Bronchial epithelial cell (primary cell): ENCODE measurements around the gene PHLDA2. TPM values are rescaled to one million over a fixed set of nuclear protein-coding genes. Genes with fewer than 3 reads are reported as not detected.

Experiments used
- DNase-seq: peaks from one replicate; pipeline ENCODE4 v3.0.0-alpha.2; 2010; ENCODE audit warnings: low read depth
- FAIRE-seq: peaks from 2 replicates; lab custom pipeline; 2011; peaks lifted over from hg19 to GRCh38; lab: Jason Lieb, UNC
- H3K27me3 ChIP-seq: 2 replicates; pipeline ENCODE4 v1.5.1; 2011; ENCODE audit warnings: low read length; ENCODE audit not compliant: control insufficient read depth, insufficient read depth
- H3K36me3 ChIP-seq: 2 replicates; pipeline ENCODE4 v1.5.1; 2011; ENCODE audit warnings: low read length; ENCODE audit not compliant: control insufficient read depth, insufficient read depth
- H3K4me3 ChIP-seq: 2 replicates; pipeline ENCODE4 v1.5.1; 2011; ENCODE audit warnings: mild to moderate bottlenecking, low read depth, low read length, control low read depth
- CTCF ChIP-seq: IDR thresholded peaks from 2 replicates; pipeline ENCODE4 v1.5.1; 2011; ENCODE audit warnings: mild to moderate bottlenecking, moderate library complexity, low read length, control low read depth, inconsistent platforms; ENCODE audit not compliant: insufficient read depth, severe bottlenecking
- total RNA-seq: library from RNA; depleted of rRNA; stranded (reverse); fragments of >200 nt; gene quantifications from 2 replicates; pipeline ENCODE4 v1.2.1, GENCODE V29; 2014

PHLDA2 gene
- 5.0 and 11.9 TPM in 2 replicates for total RNA-seq

GRCh38 chr11:2928605-2929530 lies at the start of gene PHLDA2:
Gene PHLDA2, minus strand, starts transcription at chr11:2929420. Its CDS starts 56 bp downstream, at chr11:2929364.
- Histone ChIP-seq H3K4me3 (peak within 1 kb of the TSS; percentile 97), H3K27me3 (no peaks in the 10 kb centered on the region), H3K36me3 (peaks cover 5% of the 10 kb centered on the region)
- peak; percentile 12 for TF ChIP-seq CTCF
- DNase-seq (peak; percentile 56), FAIRE-seq (no peak)

DNA sequence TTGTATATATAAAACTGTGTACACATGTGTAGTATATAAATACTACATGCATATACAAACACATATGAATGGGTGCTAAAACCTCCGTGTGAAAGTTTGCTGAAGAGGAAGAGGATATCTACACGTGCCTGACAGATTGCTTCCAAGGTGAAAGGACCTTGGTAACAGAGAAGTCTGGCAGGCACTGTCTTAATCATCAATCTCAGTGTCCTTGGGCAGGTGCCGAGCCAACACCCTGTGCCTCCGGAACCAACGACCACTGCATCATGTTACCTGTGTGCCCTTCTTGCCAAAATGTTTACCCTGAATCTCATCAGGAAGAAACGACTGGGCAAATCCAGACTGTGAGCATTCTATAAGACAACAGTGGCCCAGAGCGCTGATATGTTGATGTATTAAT lies 47.9 kb upstream of the PHLDA2 start:
- Histone ChIP-seq H3K27me3 (no peaks in the 10 kb centered on the region), H3K36me3 (peaks cover 26% of the 10 kb centered on the region), H3K4me3 (no peak overlapping the region)
- no peak for FAIRE-seq
- DNase-seq = no peak
- no peak for TF ChIP-seq CTCF

DNA sequence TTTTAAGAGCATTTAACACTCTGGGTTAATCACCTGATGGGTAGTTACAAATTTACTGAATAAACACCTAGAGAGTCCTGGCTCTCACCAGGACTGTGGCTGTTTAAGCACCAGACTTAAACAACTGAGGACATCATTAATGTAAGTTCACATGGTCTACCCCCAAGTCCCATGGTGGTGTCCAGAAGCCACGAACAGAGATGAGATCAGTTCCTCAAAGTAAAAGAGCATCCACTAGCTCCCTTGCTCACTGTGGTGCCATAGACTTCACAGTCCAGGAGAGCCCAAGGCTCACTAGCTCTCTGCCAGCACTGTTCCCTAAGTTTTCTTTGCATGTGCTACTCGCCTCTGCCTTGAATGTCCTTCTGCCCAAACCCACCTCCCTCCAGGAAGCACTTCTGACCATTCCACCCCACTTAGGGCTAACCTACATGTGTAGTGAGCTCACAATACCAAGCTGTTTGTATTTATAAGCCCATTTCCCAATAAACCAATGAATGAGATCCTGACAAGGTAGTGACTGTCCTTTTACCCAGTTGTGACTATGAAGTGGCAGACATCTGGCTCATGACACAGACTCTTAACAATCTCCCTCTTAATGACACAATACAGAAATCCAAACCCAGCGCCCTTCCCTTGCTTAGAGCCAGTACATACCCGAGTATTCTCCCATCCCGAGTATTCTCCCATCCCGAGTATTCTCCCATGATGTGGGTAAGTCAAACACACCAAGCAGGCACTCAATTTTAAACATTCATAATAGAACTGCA lies 47.3 kb upstream of the PHLDA2 start:
- Histone ChIP-seq H3K27me3 (no peaks in the 10 kb centered on the region), H3K4me3 (no peak overlapping the region), H3K36me3 (peaks cover 30% of the 10 kb centered on the region)
- FAIRE-seq = no peak
- DNase-seq = no peak
- TF ChIP-seq CTCF = no peak

- peak; percentile 60 for TF ChIP-seq CTCF
- Histone ChIP-seq H3K36me3 (peaks cover 33% of the 10 kb centered on the region), H3K27me3 (no peaks in the 10 kb centered on the region), H3K4me3 (no peak overlapping the region)
- DNase-seq (peak; percentile 47), FAIRE-seq (peak; percentile 66)
These were observed 46.4 kb upstream of the PHLDA2 start for GRCh38 chr11:2975594-2975993.

- DNase-seq = no peak
- FAIRE-seq = no peak
- peaks cover 46% of the 10 kb centered on the region for H3K36me3 ChIP-seq
These were observed 45.1 kb upstream of the PHLDA2 start for GRCh38 chr11:2974272-2974671.

More at GRCh38 chr11:2974272-2974671, 45.1 kb upstream of the PHLDA2 start:
- Histone ChIP-seq H3K4me3 (no peak overlapping the region), H3K27me3 (no peaks in the 10 kb centered on the region)
- no peak for TF ChIP-seq CTCF
